CD8-positive, alpha-beta memory T cell (primary cell): ENCODE results near the gene RGPD5. TPM values are rescaled to one million over a fixed set of nuclear protein-coding genes. Genes with fewer than 3 reads are reported as not detected.
"Not testable (repeated sequence)": the region's sequence is repeated elsewhere in the genome, so short reads cannot be mapped to it uniquely, and the experiment has no call there.

Experiments used
- CTCF ChIA-PET: fragments of 350-600 bp; sonication (Branson Sonifier 250); formaldehyde crosslinking; loops from one replicate; lab custom pipeline; 2021; ENCODE audit warnings: antibody characterized with exemption; lab: Charles Lee
- POLR2A ChIA-PET: fragments of 350-600 bp; sonication (Branson Sonifier 250); formaldehyde crosslinking; loops from one replicate; lab custom pipeline; 2021; ENCODE audit warnings: antibody characterized with exemption; lab: Charles Lee
- DNase-seq, 5 donors: peaks; one replicate each; pipeline versions ENCODE4 v3.0.0 to v3.0.0-alpha.2; 2020 to 2022; ENCODE audit warnings: mixed read lengths in 1 of 5
- H3K27ac ChIP-seq: one replicate; pipeline ENCODE4 v1.7.0; 2013; ENCODE audit warnings: low read depth, mild to moderate bottlenecking, low read length, moderate library complexity
- H3K27me3 ChIP-seq: 2 replicates; pipeline ENCODE4 v1.7.0; 2013; ENCODE audit warnings: low read length, mild to moderate bottlenecking; ENCODE audit not compliant: insufficient read depth, poor library complexity, severe bottlenecking
- H3K36me3 ChIP-seq: 2 replicates; pipeline ENCODE4 v1.7.0; 2013; ENCODE audit warnings: mild to moderate bottlenecking, low read length, moderate library complexity; ENCODE audit not compliant: insufficient read depth
- H3K4me1 ChIP-seq: 2 replicates; pipeline ENCODE4 v1.7.0; 2013; ENCODE audit warnings: mild to moderate bottlenecking, low read length, moderate library complexity; ENCODE audit not compliant: insufficient read depth
- H3K4me3 ChIP-seq: 2 replicates; pipeline ENCODE4 v1.7.0; 2013; ENCODE audit warnings: mild to moderate bottlenecking, low read length
- H3K9me3 ChIP-seq: 2 replicates; pipeline ENCODE4 v1.7.0; 2013; ENCODE audit warnings: mild to moderate bottlenecking, low read length
- H3K27ac Mint-ChIP-seq, 8 donors: one replicate each; pipeline ENCODE4 v1.8.0; 2020 to 2021; ENCODE audit warnings: mixed read lengths in 8 of 8, mild to moderate bottlenecking in 6 of 8, inconsistent platforms in 3 of 8, moderate library complexity in 3 of 8
- H3K27me3 Mint-ChIP-seq, 2 donors: one replicate each; pipeline ENCODE4 v1.8.0; 2020 to 2021; ENCODE audit warnings: mixed read lengths in 2 of 2, mild to moderate bottlenecking in 1 of 2, moderate library complexity in 1 of 2
- H3K36me3 Mint-ChIP-seq, 3 donors: one replicate each; pipeline ENCODE4 v1.8.0; 2020 to 2021; ENCODE audit warnings: mixed read lengths in 3 of 3, inconsistent platforms in 1 of 3, mild to moderate bottlenecking in 1 of 3
- H3K4me1 Mint-ChIP-seq, 3 donors: one replicate each; pipeline ENCODE4 v1.8.0; 2020 to 2021; ENCODE audit warnings: mixed read lengths in 3 of 3, inconsistent platforms in 1 of 3, mild to moderate bottlenecking in 1 of 3
- H3K4me3 Mint-ChIP-seq, 7 donors: one replicate each; pipeline ENCODE4 v1.8.0; 2020 to 2021; ENCODE audit warnings: mixed read lengths in 7 of 7, mild to moderate bottlenecking in 6 of 7, moderate library complexity in 4 of 7, inconsistent platforms in 2 of 7
- H3K9me3 Mint-ChIP-seq, 5 donors: one replicate each; pipeline ENCODE4 v1.8.0; 2020 to 2022; ENCODE audit warnings: mixed read lengths in 5 of 5, mild to moderate bottlenecking in 3 of 5, moderate library complexity in 2 of 5, inconsistent platforms in 1 of 5
- polyA plus RNA-seq: library from polyadenylated mRNA; unstranded; fragments of 300-500 nt; fragmentation: Illumina TruSeq; gene quantifications from one replicate; pipeline ENCODE4 v1.2.3, GENCODE V29; 2021
- total RNA-seq, 2 experiments: library from RNA; stranded (reverse); gene quantifications; one replicate each; pipeline ENCODE4 v1.2.3, GENCODE V29; 2021

RGPD5 gene
- total and polyA plus RNA-seq, 3 experiments from 2014 or later, result 5.0 to 31.7 (median 30.3) TPM

DNA sequence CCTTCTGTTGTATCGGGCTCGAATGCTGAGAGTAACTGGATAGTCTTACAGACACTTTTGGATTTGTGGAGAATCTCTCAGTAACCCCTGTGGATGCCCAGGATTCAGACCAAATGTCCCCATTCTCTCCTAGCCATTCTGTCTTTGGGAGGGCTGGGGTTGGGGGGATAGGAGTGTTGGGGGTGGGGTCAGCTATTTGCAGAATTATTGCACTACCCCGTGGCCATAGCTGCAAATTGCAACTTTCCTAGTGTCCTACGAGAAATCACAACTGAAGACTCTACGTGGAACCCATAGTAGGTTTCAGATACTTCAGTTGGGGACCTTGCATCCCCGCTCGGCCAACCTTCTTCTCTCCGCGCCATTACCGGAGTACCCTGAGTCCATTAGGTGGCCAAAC, 25.2 kb upstream of the RGPD5 start:
- CTCF ChIA-PET, H3K27ac ChIP-seq, POLR2A ChIA-PET, H3K4me3 ChIP-seq, H3K9me3 ChIP-seq, H3K36me3 ChIP-seq, H3K4me1 ChIP-seq, H3K36me3 Mint-ChIP-seq, H3K4me1 Mint-ChIP-seq, H3K27ac Mint-ChIP-seq, H3K9me3 Mint-ChIP-seq, DNase-seq, H3K4me3 Mint-ChIP-seq, H3K27me3 Mint-ChIP-seq, H3K27me3 ChIP-seq: not testable (repeated sequence)

DNA sequence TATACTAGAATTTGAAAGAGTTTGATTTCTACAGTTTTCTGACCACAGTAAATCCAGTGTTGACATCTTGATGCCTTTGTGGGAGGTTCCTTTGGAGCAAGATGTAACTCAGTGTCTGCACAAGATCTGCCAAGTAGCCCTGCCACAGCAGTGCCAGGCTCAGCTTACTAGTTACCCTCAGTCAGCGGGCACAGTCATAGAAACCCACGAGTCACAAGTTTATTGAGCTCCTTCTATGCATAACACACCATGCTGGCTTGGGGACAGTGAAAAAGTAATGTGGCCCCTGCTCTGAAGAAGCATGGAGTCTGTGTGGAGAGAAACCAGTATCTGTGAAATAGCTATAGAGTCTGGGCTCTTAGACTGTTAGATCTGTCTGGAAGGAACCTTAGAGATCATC, 15.0 kb upstream of the RGPD5 start:
- POLR2A ChIA-PET, result not testable (repeated sequence)

GRCh38 chr2:109781147-109781816, 12.8 kb upstream of the RGPD5 start:
- H3K36me3 ChIP-seq, DNase-seq, H3K36me3 Mint-ChIP-seq, H3K27ac Mint-ChIP-seq, H3K27me3 Mint-ChIP-seq, H3K4me1 ChIP-seq, H3K9me3 Mint-ChIP-seq, CTCF ChIA-PET, H3K4me3 Mint-ChIP-seq, H3K27ac ChIP-seq, H3K4me1 Mint-ChIP-seq, H3K27me3 ChIP-seq, POLR2A ChIA-PET, H3K9me3 ChIP-seq, H3K4me3 ChIP-seq: not testable (repeated sequence)

More for the DNA sequence above, 15.0 kb upstream of the RGPD5 start:
- H3K36me3 ChIP-seq, H3K4me1 ChIP-seq, DNase-seq, H3K9me3 Mint-ChIP-seq, H3K4me3 ChIP-seq, H3K4me3 Mint-ChIP-seq, H3K4me1 Mint-ChIP-seq, H3K9me3 ChIP-seq, CTCF ChIA-PET, H3K27ac Mint-ChIP-seq, H3K27ac ChIP-seq, H3K27me3 ChIP-seq, H3K27me3 Mint-ChIP-seq, H3K36me3 Mint-ChIP-seq: not testable (repeated sequence)

- H3K4me1 Mint-ChIP-seq, DNase-seq, CTCF ChIA-PET, H3K4me3 ChIP-seq, H3K36me3 ChIP-seq, H3K27me3 Mint-ChIP-seq, H3K27ac ChIP-seq, POLR2A ChIA-PET, H3K27me3 ChIP-seq, H3K4me3 Mint-ChIP-seq, H3K4me1 ChIP-seq, H3K36me3 Mint-ChIP-seq, H3K27ac Mint-ChIP-seq, H3K9me3 ChIP-seq, H3K9me3 Mint-ChIP-seq: not testable (repeated sequence)
These were observed 11.6 kb upstream of the RGPD5 start for GRCh38 chr2:109782446-109782993.

GRCh38 chr2:109791530-109792279, 2.4 kb upstream of the RGPD5 start:
- H3K4me1 Mint-ChIP-seq, CTCF ChIA-PET, H3K36me3 Mint-ChIP-seq: not testable (repeated sequence)

GRCh38 chr2:109792659-109793058, 1.4 kb upstream of the RGPD5 start:
- H3K27me3 ChIP-seq, H3K27me3 Mint-ChIP-seq, H3K27ac Mint-ChIP-seq, CTCF ChIA-PET, H3K4me3 Mint-ChIP-seq, H3K9me3 ChIP-seq, H3K36me3 Mint-ChIP-seq, POLR2A ChIA-PET, H3K4me1 Mint-ChIP-seq, H3K9me3 Mint-ChIP-seq, H3K27ac ChIP-seq, H3K4me1 ChIP-seq, H3K36me3 ChIP-seq, H3K4me3 ChIP-seq, DNase-seq: not testable (repeated sequence)

More at GRCh38 chr2:109791530-109792279, 2.4 kb upstream of the RGPD5 start:
- H3K4me3 ChIP-seq, H3K4me1 ChIP-seq, H3K9me3 Mint-ChIP-seq, H3K27me3 ChIP-seq, H3K27ac ChIP-seq, H3K9me3 ChIP-seq, H3K27ac Mint-ChIP-seq, H3K27me3 Mint-ChIP-seq, H3K36me3 ChIP-seq, DNase-seq, H3K4me3 Mint-ChIP-seq, POLR2A ChIA-PET: not testable (repeated sequence)

DNA sequence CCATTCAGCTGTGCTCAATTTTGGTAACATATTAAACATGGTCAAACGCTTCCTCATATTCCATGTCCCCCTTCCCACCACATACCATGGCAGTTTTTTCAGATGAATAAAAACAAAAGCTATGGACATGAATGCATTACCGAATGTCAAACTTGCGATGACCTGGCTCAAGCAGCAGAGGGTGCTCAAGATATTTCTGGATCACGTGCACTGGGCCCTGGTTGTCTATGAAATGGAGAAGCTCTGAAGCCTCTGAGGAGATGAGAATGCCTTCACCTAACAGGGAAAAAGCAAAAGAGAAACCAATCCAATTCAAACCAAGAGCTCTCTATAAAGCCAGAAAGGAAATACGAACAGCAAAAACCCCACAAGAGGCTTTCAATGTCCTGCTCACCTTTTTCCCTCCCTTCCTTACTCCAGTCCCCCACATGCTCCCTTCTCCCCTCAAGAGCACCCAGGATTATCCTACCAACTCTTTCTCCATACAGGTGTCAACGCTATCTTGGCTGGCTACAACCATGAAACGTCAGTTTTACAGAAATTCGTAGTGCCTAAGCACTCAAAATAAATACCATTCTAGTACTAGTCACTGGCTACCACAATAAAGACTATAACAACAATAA, 77.1 kb downstream of the RGPD5 start:
- H3K27ac ChIP-seq, result not testable (repeated sequence)

DNA sequence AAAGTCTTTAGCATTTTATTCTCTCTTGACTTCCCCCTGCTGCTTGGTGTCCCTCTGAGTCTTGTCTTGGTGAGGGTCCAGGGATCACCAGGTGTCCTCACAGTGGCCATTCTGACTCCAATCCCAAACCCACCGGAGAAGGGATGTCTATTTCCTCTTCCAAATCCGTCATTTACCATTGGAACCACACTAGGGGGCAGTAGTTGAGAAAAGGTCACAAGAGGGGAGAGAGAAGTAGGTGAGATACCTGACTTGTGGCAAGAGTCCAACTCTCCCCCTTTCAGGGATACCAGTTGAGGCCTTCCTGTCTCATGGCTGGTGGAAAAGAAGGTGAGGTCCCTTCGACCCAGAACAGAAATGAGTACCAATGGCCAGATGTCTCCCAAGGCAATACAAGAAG, 82.5 kb downstream of the RGPD5 start:
- H3K27ac Mint-ChIP-seq, H3K36me3 Mint-ChIP-seq, DNase-seq, H3K9me3 ChIP-seq, H3K27me3 ChIP-seq, H3K4me3 ChIP-seq, CTCF ChIA-PET, H3K4me3 Mint-ChIP-seq, H3K27me3 Mint-ChIP-seq, H3K9me3 Mint-ChIP-seq, H3K4me1 ChIP-seq, H3K27ac ChIP-seq, H3K36me3 ChIP-seq, H3K4me1 Mint-ChIP-seq, POLR2A ChIA-PET: not testable (repeated sequence)

More for the DNA sequence above, 77.1 kb downstream of the RGPD5 start:
- POLR2A ChIA-PET, H3K4me3 ChIP-seq, H3K36me3 ChIP-seq, H3K27ac Mint-ChIP-seq, H3K27me3 ChIP-seq, H3K4me3 Mint-ChIP-seq, H3K4me1 Mint-ChIP-seq, H3K9me3 ChIP-seq, CTCF ChIA-PET, DNase-seq, H3K4me1 ChIP-seq, H3K9me3 Mint-ChIP-seq, H3K36me3 Mint-ChIP-seq, H3K27me3 Mint-ChIP-seq: not testable (repeated sequence)
